A549 (cell line): Measurements from ENCODE around the gene SUGCT.

Source experiments
- BHLHE40 ChIP-seq: IDR thresholded peaks from 2 replicates; pipeline ENCODE4 v1.6.1; 2012; ENCODE audit warnings: low read depth, low read length, inconsistent platforms
- CEBPB ChIP-seq, 2 experiments: fragments of >200 bp in 1 of 2; sonication (Bioruptor Twin) in 1 of 2; formaldehyde crosslinking in 1 of 2; IDR thresholded peaks; 2 replicates each; pipeline ENCODE4 v1.6.1; 2012 to 2016
- CTCF ChIP-seq: fragments of >200 bp; sonication (Bioruptor Twin); formaldehyde crosslinking; IDR thresholded peaks from 3 replicates; pipeline ENCODE4 v1.5.1; 2016
- MAX ChIP-seq: IDR thresholded peaks from 2 replicates; pipeline ENCODE4 v1.6.1; 2012
- NR3C1 ChIP-seq: fragments of >200 bp; sonication (Bioruptor Twin); formaldehyde crosslinking; IDR thresholded peaks from 3 replicates; pipeline ENCODE4 v1.6.1; 2017
- PHF8 ChIP-seq: fragments of 200-600 bp; sonication (generic); IDR thresholded peaks from 2 replicates; pipeline ENCODE4 v1.6.1; 2016; ENCODE audit warnings: low read depth, mild to moderate bottlenecking, antibody characterized with exemption, moderate library complexity, borderline replicate concordance
- POLR2A ChIP-seq: IDR thresholded peaks from 2 replicates; pipeline ENCODE4 v1.6.1; 2012; ENCODE audit warnings: mild to moderate bottlenecking, low read length
- POLR2AphosphoS2 ChIP-seq: conservative IDR thresholded peaks from 2 replicates; pipeline ENCODE4 v1.6.1; 2012; ENCODE audit warnings: low read length, improper control_type of control experiment, inconsistent platforms
- RAD21 ChIP-seq, 2 experiments: fragments of >200 bp in 1 of 2; sonication (Bioruptor Twin) in 1 of 2; formaldehyde crosslinking in 1 of 2; IDR thresholded peaks in 1 of 2; conservative IDR thresholded peaks in 1 of 2; 2 replicates in 1 of 2; 3 replicates in 1 of 2; pipeline ENCODE4 v1.6.1; 2012 to 2018; ENCODE audit warnings: inconsistent platforms in 1 of 2
- ZC3H11A ChIP-seq: fragments of 450-650 bp; IDR thresholded peaks from 2 replicates; pipeline ENCODE4 v1.6.1; 2014; ENCODE audit warnings: antibody characterized with exemption, mild to moderate bottlenecking

GRCh38 chr7:40874756-40875155 is 740.0 kb downstream of the SUGCT start:
- TF ChIP-seq MAX, result no peak
- TF ChIP-seq CTCF, result no peak
- TF ChIP-seq POLR2AphosphoS2, result no peak
- no peak for TF ChIP-seq BHLHE40
- TF ChIP-seq RAD21 (conservative IDR thresholded peaks at IDR 0.05 in 1 of 2, IDR thresholded peaks at IDR 0.05 in 1 of 2), result no peak
- no peak for TF ChIP-seq PHF8
- TF ChIP-seq ZC3H11A, result no peak
- TF ChIP-seq POLR2A, result no peak
- no peak for TF ChIP-seq NR3C1
- no peak for TF ChIP-seq CEBPB (IDR thresholded peaks at IDR 0.05)
